SH-SY5Y (cell line): ENCODE data around the gene NOXA1.

Experiments used
- GATA2 ChIP-seq: IDR thresholded peaks from 2 replicates; pipeline ENCODE4 v1.6.1; 2011; ENCODE audit warnings: mild to moderate bottlenecking, low read depth, low read length
- GATA3 ChIP-seq: IDR thresholded peaks from 2 replicates; pipeline ENCODE4 v1.6.1; 2011; ENCODE audit warnings: low read depth, mild to moderate bottlenecking, low read length, moderate library complexity

DNA sequence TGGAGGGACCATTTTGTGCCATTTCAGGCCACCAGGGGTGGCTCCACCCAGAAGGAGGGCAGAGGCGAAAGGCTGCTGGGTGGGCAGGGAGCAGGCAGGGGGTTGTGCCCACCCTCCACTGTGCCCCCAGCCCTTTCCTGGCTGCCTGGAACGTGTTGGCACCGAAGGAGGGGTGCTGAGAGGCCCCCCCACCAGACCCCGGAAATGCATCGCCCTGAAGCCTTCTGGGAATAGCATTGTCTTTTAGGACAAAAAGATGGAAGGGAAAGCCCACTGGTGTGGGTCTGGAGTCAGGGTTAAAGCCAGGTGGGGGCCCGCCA lies 5.1 kb downstream of the NOXA1 start:
- TF ChIP-seq GATA3 (no peak), GATA2 (no peak)
